GM18870 (cell line): Measurements from ENCODE around the gene OR10H4.
"Not testable (repeated sequence)": the region's sequence is repeated elsewhere in the genome, so short reads cannot be mapped to it uniquely, and the experiment has no call there.

Experiments
- ATAC-seq: cut with Tn5 transposase; IDR thresholded peaks from one replicate; pipeline ENCODE4 v1.9.1; 2021; ENCODE audit warnings: moderate library complexity; ENCODE audit not compliant: unreplicated experiment

Gene OR10H4, protein sequence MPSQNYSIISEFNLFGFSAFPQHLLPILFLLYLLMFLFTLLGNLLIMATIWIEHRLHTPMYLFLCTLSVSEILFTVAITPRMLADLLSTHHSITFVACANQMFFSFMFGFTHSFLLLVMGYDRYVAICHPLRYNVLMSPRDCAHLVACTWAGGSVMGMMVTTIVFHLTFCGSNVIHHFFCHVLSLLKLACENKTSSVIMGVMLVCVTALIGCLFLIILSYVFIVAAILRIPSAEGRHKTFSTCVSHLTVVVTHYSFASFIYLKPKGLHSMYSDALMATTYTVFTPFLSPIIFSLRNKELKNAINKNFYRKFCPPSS

DNA sequence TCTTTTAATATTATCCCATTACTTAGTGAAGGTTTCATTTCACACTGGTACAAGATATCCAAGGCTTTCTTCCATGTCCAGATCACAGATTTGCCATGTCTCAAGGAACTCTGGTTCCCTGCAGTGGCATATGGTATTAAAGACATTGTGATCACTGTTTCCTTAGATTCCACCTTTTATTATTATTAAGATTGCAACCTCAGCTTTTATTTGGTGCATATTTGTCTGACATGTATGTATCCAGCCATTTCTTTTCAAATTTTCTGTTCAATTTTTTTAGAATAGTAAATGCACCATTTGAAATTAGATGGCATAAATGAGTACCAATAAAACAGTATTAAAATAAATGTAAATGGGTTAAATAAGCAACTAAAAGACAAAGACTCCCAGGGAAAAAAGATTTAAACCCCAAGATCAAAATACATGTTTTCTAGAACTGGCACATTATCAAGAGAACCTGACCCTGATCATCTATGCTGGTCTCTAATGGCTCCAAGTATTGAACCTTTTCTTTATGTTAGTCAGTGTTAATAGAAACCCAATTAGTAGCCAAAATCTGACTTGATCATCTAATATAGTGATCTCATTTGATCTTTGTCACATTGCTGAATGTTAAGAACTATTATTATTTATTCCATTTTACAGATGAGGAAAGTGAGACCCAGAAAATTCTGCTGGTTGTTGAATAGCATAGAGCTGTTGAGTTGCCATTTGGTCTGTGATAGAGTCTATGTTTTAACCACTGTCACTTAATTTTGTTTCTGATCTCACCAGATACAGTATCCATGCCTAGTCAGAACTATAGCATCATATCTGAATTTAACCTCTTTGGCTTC lies at the start of gene OR10H4:
TSS of gene OR10H4 (plus strand) at position 786 of the 836 bp plus-strand sequence. CDS start at position 786, 0 bp downstream.
- ATAC-seq = no peak

DNA sequence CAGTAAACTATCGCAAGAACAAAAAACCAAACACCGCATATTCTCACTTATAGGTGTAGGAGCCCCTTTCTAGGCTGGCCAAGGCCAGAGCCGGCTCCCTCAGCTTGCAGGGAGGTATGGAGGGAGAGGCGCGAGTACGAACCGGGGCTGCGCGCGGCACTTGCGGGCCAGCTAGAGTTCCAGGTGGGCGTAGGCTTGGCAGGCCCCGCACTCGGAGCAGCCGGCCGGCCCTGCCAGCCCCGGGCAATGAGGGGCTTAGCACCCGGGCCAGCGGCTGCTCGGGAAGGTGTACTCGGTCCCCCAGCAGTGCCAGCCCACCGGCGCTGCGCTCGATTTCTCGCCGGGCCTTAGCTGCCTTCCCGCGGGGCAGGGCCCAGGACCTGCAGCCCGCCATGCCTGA lies 49.2 kb upstream of the OR10H4 start:
- ATAC-seq = not testable (repeated sequence)

DNA sequence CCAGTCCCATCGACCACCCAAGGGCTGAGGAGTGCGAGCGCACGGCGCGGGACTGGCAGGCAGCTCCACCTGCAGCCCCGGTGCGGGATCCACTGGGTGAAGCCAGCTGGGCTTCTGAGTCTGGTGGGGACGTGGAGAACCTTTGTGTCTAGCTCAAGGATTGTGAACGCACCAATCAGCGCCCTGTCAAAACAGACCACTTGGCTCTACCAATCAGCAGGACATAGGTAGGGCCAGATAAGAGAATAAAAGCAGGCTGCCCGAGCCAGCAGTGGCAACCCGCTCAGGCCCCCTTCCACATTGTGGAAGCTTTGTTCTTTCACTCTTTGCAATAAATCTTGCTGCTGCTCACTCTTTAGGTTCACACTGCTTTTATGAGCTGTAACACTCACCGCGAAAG lies 48.8 kb upstream of the OR10H4 start:
- not testable (repeated sequence) for ATAC-seq

DNA sequence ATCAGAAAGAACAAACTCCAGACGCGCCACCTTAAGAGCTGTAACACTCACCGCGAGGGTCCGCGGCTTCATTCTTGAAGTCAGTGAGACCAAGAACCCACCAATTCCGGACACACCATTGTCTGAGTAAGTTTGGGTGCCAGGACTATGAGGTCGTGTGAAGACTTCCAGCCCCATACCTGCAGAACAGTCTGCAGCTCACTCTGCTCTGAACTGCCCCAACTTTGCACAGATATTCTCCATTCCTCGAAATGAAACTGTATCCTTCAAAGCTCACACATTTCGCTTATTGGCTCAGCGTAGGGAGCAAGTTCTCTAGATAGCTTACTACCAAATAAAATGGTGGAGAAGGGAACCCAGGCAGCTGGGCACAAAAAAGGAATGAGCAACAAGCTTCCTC lies 48.3 kb upstream of the OR10H4 start:
- no peak for ATAC-seq

DNA sequence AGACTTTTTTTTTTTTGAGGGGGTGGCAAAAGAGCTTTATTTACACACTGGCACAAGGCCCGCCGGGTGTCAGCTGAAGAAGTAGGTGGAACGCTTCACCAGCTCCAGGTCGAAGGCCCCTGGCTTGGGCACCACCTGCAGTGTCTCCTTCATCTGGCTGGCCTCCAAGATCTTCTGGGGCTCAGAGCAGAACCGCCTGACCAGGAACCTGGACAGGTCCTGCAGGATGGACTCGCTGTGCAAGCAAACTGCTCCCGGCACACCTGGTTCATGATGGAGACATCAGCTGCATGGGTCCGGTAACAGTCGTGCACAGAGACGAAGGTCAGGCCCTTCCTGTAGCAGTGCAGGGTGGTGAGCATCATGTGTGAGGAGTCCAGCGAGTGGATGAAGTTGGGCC lies 46.6 kb upstream of the OR10H4 start:
- no peak for ATAC-seq

DNA sequence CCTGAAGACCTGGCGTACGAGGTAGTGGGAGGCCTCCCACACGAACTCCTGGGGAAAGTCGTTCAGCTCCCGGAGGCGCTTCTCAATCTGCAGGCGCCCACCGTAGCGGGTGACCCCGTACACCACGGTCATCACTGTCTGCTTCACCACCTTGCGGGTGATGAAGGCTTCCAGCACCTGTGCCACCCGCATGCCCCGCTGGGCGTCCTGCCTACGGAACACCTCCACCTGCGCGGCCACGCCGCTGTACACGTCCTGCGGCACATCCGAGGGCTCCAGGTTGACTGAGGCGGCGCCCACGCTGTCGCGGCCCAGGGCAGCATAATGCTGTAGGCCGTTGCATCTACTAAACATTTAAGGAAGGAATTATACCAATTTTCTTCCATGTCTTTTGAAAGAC lies 45.9 kb upstream of the OR10H4 start:
- ATAC-seq = not testable (repeated sequence)

DNA sequence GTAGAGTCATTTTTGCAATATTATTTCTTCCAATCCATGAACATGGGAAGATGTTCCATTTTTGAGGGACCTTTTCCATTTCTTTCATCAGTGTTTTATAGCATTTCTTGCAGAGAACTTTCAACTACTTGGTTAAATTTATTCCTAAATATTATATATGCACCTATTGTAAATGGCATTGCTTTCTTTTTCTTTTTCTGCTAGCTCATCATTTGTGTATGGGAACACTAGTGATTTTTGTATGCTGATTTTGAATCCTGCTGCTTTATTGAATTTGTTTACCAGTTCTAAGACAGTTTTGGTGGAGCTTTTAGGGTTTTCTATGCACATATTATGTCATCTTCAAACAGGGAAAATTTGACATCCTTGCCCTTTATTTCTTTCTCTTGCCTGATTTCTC lies 43.8 kb upstream of the OR10H4 start:
- ATAC-seq = no peak

DNA sequence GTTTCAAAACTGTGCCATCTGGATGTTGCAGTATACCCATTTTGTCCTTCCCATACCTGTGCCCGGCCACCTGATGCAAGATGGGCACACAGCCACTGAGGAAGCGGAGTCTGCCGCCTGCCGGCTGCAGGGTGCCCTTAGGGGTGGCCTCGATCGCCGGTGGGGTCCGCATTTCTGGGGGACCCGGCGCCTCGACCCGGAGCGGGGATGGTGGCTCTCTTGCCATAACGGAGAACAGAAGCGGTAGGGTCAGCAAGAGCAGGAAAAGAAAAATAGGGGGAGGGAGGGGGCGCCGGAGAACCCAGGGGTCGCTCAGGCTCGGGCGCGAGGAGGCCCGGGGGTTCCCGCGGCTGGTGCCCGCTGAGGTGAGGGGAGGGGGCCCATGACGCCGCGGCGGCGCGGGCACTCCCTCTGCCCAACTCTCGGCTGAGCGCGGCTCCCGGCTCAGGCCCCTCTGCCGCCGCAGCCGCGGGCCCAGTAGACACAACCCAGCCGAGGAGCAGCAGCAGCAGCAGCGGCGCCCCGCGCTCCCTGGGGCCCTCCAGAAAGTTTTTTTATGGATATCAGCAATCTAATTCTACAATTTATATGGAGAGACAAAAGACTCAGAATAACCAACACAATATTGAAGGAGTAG lies 37.1 kb upstream of the OR10H4 start:
- no peak for ATAC-seq

DNA sequence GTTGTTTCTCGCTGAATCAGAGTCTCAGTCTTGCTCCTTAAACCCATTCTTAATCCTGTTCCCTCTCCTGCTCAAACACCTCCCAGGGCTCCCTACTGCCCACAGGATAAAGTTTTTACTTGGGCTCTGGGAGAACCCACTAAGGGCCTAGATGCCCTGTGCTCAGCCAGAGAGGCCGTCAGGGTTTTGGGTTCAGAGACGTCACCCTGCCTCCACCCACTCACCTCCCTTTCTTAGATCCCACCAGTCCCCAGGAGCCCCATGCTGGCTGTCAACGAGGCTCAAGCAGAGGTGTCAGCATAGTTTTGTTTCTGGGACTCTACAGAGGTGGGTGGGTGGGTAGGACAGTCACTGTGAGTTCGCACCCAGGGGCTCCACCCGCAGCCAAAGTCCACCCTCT lies 35.4 kb upstream of the OR10H4 start:
- no peak for ATAC-seq

DNA sequence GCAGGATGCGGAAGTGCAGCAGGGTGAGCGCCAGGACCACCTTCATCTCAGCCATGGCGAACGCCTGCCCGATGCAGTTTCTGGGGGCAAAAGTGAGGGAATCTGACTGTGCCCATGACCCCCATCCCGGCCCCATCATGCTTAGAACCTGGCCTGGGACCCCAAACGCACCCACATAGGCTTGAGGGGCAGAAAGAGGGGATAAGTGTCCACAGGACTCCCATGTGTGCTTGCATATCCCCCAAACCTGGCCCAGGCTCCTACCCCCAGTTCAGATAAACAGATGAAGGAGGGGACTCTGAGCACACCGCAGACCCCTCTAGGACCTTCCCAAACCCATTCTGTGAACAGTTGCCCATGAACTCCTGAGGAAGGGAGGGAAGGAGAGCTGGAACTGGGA lies 35.0 kb upstream of the OR10H4 start:
- no peak for ATAC-seq

DNA sequence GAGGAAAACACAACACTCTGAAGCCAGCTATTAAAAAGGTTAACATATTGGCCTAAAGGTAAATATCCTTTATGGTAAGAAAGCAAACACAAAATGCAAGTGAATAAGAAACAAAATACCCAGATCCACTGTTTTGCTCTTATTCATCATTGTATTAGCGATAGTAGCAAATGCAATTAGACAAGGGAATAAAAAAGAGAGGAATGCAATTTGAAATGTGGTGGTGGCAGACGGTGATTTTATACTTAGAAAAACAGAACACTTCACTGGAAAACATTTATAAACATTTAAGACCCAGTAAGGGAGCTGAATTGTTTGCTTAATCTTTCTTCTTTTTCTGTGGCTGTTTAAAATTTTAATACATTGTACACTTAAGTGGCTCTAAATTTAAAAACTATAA lies 33.7 kb upstream of the OR10H4 start:
- no peak for ATAC-seq

DNA sequence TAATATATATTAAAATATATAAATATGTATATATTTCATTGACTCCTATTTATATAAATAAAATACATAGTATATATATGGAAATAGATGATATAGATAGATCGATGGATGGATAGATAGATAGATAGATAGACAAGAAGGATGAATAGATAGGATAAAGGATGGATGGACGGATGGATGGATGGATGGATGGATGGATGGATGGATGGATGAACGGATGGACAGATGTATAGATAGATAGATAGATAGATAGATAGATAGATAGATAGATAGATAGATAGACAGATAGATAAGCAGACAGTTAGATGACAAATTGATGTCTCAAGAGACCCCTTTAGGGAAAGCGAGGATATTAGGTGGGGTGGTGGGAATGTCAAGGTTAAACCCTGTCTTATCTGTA lies 29.6 kb upstream of the OR10H4 start:
- no peak for ATAC-seq

DNA sequence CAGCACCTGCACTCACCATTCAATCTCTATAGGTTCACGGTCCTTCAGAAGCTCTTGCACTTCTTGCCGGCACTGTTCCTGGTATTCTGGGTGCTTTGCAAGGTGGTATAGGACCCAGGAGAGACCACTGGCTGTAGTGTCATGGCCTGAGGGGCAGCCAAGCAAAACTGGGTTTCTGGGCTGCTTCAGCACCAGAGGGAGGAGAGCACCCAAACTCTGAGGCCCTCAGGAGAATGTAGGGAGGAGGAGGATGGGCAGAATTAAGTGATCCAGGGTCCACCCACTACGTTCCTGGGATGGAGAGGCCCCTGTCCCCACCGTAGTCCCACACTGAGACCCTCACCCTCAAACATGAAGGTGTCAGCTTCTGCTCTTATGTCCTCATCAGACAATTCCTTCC lies 26.8 kb upstream of the OR10H4 start:
- ATAC-seq = no peak

DNA sequence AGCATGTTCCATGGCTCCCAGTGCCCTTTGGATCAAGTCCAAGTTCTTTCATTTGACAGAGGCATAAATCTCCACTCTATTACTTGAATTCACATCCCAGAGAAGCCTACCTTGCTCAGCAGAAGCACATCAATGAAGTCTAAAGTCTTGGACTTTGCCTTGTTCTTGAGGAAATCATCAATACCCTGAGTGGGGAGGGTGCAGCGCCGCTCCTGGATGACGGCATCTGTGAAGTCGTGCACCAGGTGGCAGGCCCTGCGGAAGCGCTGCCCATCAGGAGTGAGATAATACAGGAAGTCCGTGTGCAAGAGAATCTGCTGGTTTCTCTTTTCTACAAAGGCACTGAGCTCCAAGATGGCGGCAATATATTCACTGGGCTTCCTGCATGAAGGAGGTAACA lies 25.1 kb upstream of the OR10H4 start:
- no peak for ATAC-seq

DNA sequence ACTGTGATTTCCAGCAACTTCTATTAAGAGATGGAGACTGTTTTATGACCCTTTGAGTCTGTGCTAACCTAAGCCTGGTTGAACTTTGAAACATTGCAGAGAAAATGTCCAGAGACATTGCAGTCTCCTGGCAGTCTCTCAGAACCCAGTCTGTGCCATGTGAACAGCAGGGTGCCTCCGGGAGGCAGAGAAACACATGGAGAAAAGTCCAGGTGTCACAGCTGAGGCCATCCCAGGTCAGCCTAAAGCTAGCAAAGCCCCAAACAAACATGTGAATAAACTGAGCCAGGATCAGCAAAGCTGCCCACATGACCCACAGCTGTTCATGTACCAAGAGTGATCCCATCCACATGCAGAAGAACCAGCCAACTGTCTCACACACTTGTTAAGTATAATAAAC lies 22.3 kb upstream of the OR10H4 start:
- ATAC-seq = no peak

DNA sequence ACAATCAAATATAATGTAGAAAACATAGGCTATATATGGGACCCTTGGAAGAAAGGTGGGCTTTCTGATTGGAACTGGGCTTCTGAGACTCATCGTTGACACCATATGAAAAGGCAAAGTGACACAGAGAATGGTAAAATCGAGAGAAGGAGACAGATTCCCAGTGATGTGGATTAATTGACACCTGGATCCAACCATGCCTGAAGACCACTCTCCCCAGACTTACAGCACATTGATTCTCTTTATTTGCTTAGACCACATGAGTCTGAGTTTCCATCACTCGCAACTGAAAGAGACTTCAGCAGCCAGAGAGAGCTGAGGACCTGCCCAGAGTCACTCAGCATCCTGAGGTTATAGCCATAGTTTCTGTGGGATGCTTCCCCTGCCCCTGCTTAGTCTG lies 20.5 kb upstream of the OR10H4 start:
- ATAC-seq = no peak

DNA sequence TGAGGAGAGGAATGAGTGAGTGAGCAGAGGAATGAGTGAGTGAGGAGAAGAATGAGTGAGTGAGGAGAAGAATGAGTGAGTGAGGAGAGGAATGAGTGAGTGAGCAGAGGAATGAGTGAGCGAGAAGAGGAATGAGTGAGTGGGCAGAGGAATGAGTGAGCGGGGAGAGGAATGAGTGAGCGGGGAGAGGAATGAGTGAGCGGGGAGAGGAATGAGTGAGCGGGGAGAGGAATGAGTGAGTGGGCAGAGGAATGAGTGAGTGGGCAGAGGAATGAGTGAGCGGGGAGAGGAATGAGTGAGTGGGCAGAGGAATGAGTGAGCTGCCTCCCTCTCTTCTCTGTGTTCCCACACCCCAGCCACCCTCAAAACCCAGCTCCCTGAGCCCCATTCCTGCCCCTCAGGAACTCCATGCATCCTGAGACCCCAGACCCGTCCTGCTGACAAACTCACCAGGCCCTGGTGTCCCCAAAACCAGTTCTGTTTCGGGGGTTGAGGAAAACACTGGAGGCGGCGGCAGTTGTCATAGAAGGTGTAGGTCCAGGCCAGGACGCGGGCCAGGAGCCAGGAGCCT lies 15.0 kb upstream of the OR10H4 start:
- not testable (repeated sequence) for ATAC-seq

DNA sequence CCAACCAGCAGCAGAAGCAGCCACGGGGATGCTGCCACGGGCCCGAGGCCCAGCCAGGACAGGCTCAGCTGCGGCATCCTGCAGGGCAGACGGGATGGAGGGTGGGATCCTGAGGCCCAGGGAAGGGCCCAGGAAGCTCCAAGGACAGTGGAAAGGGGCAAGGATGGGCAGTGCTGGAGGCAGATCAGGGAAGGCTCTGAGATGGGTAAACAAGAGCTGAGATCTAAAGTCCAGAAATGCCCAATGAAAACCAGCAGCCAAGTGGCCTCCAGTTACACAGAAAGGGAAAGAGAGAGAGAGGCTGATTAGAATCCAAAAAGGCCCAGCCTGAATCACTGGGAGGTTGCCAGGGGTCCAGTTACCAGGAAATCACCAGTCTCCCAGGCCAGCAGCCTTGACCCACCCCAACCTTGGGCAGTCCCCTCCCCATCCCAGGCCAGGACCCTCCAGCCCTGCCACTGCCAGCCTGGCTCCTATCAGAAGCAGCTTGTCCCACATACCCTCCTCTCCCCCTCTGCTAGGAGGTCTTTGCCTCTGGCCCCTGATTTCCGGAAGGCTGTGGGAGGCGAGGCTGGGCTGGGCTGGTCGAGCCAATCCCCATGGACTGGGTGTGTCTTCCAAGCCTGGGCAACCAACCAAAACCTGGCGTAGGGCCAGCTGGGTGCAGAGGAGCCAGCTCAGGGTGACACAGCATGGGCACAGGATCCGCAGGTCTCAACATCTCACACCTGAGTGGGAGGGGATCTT lies 14.3 kb upstream of the OR10H4 start, which contains the start of gene CYP4F11:
TSS of gene CYP4F11 (minus strand) at position 198 of the 747 bp plus-strand sequence. CDS start at position 77, 121 bp downstream.
- ATAC-seq = no peak

DNA sequence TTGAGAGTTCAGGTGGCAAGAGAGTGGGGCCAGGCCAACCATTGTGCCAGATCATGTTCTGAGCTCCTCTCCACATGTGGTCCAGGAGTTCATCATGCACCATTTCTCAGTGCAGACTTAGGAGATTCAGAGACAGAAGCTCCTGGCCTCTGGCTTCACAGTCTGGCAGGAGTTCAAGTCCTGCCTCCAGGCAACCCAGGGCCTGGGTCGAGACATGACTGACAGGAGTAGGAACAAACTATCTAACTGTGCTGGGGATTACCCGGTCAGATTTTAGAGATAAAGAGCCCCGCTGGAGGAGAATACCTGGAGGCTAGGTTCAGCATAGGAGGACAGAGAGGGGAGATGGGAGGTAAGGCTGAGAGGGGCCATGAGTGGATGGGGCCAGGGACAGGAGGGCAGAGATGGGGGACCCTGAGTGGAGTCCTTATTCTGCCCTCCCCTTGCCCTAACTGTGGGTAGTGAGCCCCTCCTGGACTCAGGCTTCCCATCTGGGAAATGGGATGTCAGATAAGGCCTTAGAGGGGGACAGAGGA lies 13.6 kb upstream of the OR10H4 start:
- ATAC-seq = no peak

DNA sequence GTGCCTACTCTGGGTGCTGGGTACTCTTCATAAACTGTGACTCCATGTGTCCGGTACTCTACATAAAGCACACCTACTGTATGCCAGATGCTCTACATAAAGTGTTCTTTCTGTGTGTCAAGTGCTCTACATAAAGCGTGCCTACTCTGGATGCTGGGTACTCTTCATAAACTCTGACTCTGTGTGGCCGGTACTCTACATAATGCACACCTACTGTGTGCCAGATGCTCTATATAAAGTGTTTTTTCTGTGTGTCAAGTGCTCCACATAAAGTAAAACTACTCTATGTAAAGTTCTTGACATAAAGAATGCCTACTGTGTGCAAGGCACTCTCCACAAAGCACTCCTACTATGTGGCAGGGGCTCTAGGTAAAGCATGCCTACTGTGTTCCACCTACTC lies 12.6 kb upstream of the OR10H4 start:
- ATAC-seq = no peak
